ENCODE measurements around the gene GCSH.

GRCh38 chr16:81073560-81074330, 22.4 kb downstream of the GCSH start:
- TF ChIP-seq POLR2A (IDR thresholded peaks at IDR 0.05; ENCODE audit: low read length) (no peak), HDAC2 (IDR thresholded peaks at IDR 0.05) (no peak), CTCF (IDR thresholded peaks at IDR 0.05) (no peak), ZNF302 (CRISPR knock-in tag; IDR thresholded peaks at IDR 0.05) (no peak), RAD21 (conservative IDR thresholded peaks at IDR 0.05 in 1 of 2, IDR thresholded peaks at IDR 0.05 in 1 of 2) (no peak), MAX (IDR thresholded peaks at IDR 0.05) (no peak), CHD2 (IDR thresholded peaks at IDR 0.05; ENCODE audit: low read length, partially characterized antibody) (no peak), RNF2 (IDR thresholded peaks at IDR 0.05; ENCODE audit: borderline replicate concordance, low read depth) (no peak), RFX5 (IDR thresholded peaks at IDR 0.05) (no peak), BHLHE40 (IDR thresholded peaks at IDR 0.05; ENCODE audit: low read depth, low read length) (no peak), HOXA7 (CRISPR knock-in tag; IDR thresholded peaks at IDR 0.05) (no peak), RCOR1 (IDR thresholded peaks at IDR 0.05; ENCODE audit: low read depth, low read length) (no peak)
